ENCODE measurements around the gene ABR.
"Not testable (repeated sequence)": the region's sequence is repeated elsewhere in the genome, so short reads cannot be mapped to it uniquely, and the experiment has no call there.

ABR gene

DNA sequence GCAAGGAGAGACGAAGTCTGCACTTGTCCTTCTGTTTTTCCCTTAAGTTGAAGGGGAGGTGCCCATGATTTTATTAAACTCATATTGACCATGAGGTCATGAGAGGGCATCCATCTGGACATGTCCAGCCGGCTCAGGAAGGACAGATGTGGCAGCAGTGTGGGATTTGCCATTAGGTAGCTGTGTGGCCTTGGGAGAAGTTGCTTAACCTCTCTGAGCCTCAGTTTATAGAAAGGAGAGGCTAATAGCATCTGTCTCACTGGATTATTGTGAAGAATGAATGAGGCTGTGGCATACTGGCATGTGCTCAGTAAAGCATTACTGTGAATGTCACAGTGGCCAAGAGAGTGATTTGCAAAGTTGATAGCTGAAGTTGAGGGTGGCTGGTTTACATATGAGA is 181.7 kb downstream of the ABR start:
- Histone ChIP-seq H3K4me1 (peaks cover 21% of the 10 kb centered on the region), H2AFZ (no peak overlapping the region), H3K9me3 (ENCODE audit: control insufficient read depth, low read length) (no peaks in the 10 kb centered on the region), H3K4me2 (ENCODE audit: low read length) (peak overlapping the region; percentile 49), H3K9ac (no peak overlapping the region), H3K4me3 (ENCODE audit: low read depth, low read length) (peak overlapping the region; percentile 83), H3K27ac (no peak overlapping the region), H3K79me2 (peaks cover 9% of the 10 kb centered on the region), H3K27me3 (ENCODE audit: control insufficient read depth, insufficient read depth, low read length) (no peaks in the 10 kb centered on the region), H3K36me3 (ENCODE audit: control insufficient read depth, insufficient read depth, low read length) (no peaks in the 10 kb centered on the region)
- TF ChIP-seq CTCF (IDR thresholded peaks at IDR 0.05): no peak

DNA sequence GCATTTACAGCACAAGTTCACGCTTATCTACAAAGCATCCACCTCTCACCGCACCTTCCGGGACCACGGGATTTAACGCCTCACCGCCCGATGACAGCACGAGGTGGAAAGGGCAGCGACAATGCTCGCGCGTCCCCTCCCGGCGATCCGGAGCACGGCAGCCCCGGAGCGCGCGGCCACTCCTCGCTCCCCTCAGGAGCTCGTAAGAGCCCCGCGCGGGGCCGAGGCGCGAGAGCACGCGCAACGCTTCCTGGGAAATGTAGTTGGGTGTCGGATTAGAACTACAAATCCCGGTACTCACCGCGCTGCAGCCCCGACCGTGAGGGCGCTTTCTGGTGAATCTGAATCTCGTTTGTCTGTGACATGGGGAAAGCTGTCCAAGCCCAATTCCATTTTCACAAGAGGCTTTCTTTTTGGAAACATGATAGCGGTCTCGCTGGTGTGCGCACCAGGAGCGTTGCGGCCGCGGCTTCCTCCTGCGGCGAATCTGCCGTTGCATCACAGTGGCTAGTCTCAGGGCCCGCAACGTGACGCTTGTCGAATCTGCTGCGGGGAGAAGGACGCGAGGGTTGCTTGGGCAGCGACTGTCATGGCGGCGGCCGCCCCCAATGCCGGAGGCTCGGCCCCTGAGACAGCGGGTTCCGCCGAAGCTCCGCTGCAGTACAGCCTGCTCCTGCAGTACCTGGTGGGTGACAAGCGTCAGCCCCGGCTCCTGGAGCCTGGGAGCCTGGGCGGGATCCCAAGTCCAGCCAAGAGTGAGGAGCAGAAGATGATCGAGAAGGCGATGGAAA is 183.0 kb downstream of the ABR start, which contains the start of gene TIMM22:
TIMM22 (plus strand) TSS at position 576 of the 791 bp plus-strand sequence; CDS start at position 590, 14 bp downstream.
- Histone ChIP-seq H3K27ac (peak within 1 kb of the TSS; percentile 92), H2AFZ (peak within 1 kb of the TSS; percentile 97), H3K36me3 (ENCODE audit: control insufficient read depth, insufficient read depth, low read length) (no peaks in the 10 kb centered on the region), H3K9ac (peak within 1 kb of the TSS; percentile 82), H3K4me1 (peaks cover 19% of the 10 kb centered on the region), H3K79me2 (peaks cover 9% of the 10 kb centered on the region), H3K9me3 (ENCODE audit: control insufficient read depth, low read length) (no peaks in the 10 kb centered on the region), H3K4me3 (ENCODE audit: low read depth, low read length) (peak within 1 kb of the TSS; percentile 83), H3K4me2 (ENCODE audit: low read length) (peak within 1 kb of the TSS; percentile 49), H3K27me3 (ENCODE audit: control insufficient read depth, insufficient read depth, low read length) (no peaks in the 10 kb centered on the region)
- peak; percentile 96 for TF ChIP-seq CTCF (IDR thresholded peaks at IDR 0.05)

DNA sequence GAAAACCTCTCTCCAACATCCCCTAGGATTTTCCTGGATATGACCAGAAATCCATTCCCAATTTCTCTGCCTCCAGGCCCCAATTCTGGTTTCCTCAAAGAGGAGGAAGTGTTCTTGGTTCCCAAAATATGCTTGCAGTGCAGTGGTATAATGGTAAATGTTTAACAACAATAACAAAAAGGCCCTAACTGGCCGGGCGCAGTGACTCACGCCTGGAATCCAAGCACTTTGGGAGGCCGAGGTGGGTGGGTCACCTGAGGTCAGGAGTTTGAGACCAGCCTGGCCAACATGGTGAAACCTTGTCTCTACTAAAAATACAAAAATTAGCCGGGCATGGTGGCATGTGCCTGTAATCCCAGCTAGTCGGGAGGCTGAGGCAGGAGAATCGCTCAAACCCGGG is 184.5 kb downstream of the ABR start:
- H3K4me2 ChIP-seq (ENCODE audit: low read length); H3K27me3 ChIP-seq (ENCODE audit: control insufficient read depth, insufficient read depth, low read length); H3K9ac ChIP-seq; H3K27ac ChIP-seq; H3K79me2 ChIP-seq; H3K4me1 ChIP-seq; H3K36me3 ChIP-seq (ENCODE audit: control insufficient read depth, insufficient read depth, low read length); H2AFZ ChIP-seq; H3K4me3 ChIP-seq (ENCODE audit: low read depth, low read length); H3K9me3 ChIP-seq (ENCODE audit: control insufficient read depth, low read length): not testable (repeated sequence)

GRCh38 chr17:992933-993332 is 186.8 kb downstream of the ABR start:
- no peaks in the 10 kb centered on the region for H3K36me3 ChIP-seq (ENCODE audit: control insufficient read depth, insufficient read depth, low read length)
- H3K9ac ChIP-seq: no peak overlapping the region
- no peak overlapping the region for H3K27ac ChIP-seq
- peaks cover 8% of the 10 kb centered on the region for H3K79me2 ChIP-seq
- no peak for TF ChIP-seq CTCF (IDR thresholded peaks at IDR 0.05)
- no peaks in the 10 kb centered on the region for H3K9me3 ChIP-seq (ENCODE audit: control insufficient read depth, low read length)
- no peaks in the 10 kb centered on the region for H3K27me3 ChIP-seq (ENCODE audit: control insufficient read depth, insufficient read depth, low read length)
- peaks cover 2% of the 10 kb centered on the region for H3K4me1 ChIP-seq
- H3K4me2 ChIP-seq (ENCODE audit: low read length): no peak overlapping the region
- no peak overlapping the region for H2AFZ ChIP-seq
- H3K4me3 ChIP-seq (ENCODE audit: low read depth, low read length): no peak overlapping the region

DNA sequence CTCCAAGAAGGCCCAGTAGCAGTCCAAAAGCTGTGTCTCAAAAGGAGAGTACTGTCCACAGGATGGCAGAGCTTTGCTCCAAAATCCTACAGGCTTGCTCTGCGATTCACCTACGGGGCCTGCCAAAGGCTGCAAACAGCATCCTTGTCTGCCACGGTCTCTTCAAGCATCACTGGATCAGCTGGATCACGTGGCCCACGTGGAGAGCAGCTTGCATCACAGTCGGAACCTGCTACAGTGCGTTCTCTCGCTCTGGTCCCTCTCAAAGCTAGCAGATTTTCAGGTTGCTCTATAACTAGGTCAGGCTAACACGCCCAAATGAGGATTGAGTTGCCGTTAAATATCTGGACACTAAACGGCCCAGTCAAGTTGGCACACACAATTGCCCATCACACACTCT is 191.2 kb downstream of the ABR start:
- Histone ChIP-seq H3K36me3 (ENCODE audit: control insufficient read depth, insufficient read depth, low read length) (no peaks in the 10 kb centered on the region), H3K4me2 (ENCODE audit: low read length) (no peak overlapping the region), H3K9me3 (ENCODE audit: control insufficient read depth, low read length) (no peaks in the 10 kb centered on the region), H3K4me3 (ENCODE audit: low read depth, low read length) (no peak overlapping the region), H3K27me3 (ENCODE audit: control insufficient read depth, insufficient read depth, low read length) (no peaks in the 10 kb centered on the region), H3K27ac (no peak overlapping the region), H3K79me2 (no peaks in the 10 kb centered on the region), H2AFZ (no peak overlapping the region), H3K4me1 (no peaks in the 10 kb centered on the region), H3K9ac (no peak overlapping the region)
- no peak for TF ChIP-seq CTCF (IDR thresholded peaks at IDR 0.05)

All from parathyroid adenoma (tissue), 2 donors.